OCI-LY7 (cell line): ENCODE results near the gene MGAT1. TPM values are rescaled to one million over a fixed set of nuclear protein-coding genes. Genes with fewer than 3 reads are reported as not detected.

ENCODE experiments used
- BruUV-seq: library from RNA; stranded (reverse); fragments of 400-500 nt; replicated peaks from 2 replicates; lab custom pipeline; 2021; lab: Mats Ljungman, UMichigan
- CTCF ChIA-PET: fragments of 300-600 bp; sonication (Branson Sonifier 250); formaldehyde crosslinking; loops from one replicate; lab custom pipeline; 2022; ENCODE audit warnings: antibody characterized with exemption; ENCODE audit not compliant: unreplicated experiment; lab: Charles Lee
- POLR2A ChIA-PET: fragments of 300-600 bp; sonication (Branson Sonifier 250); formaldehyde crosslinking; loops from one replicate; lab custom pipeline; 2022; ENCODE audit warnings: antibody characterized with exemption; lab: Charles Lee
- DNase-seq: peaks from one replicate; pipeline ENCODE4 v3.0.0-alpha.2; 2015; ENCODE audit warnings: low spot score
- H2AFZ ChIP-seq: fragments of 200-600 bp; sonication (generic), shearing (Covaris generic); 2 replicates; pipeline ENCODE4 v1.6.1; 2014; ENCODE audit warnings: mild to moderate bottlenecking, antibody characterized with exemption, low read length, moderate library complexity
- H3K27ac ChIP-seq: fragments of 200-600 bp; sonication (generic); 2 replicates; pipeline ENCODE4 v1.5.1; 2014; ENCODE audit warnings: mixed run types, low read depth, mild to moderate bottlenecking, moderate library complexity, low read length, inconsistent platforms; ENCODE audit not compliant: poor library complexity, severe bottlenecking
- H3K36me3 ChIP-seq: fragments of 200-600 bp; sonication (generic); 2 replicates; pipeline ENCODE4 v1.6.1; 2014; ENCODE audit warnings: mild to moderate bottlenecking, antibody characterized with exemption, low read length, moderate library complexity, mixed read lengths; ENCODE audit not compliant: insufficient read depth
- H3K4me1 ChIP-seq: fragments of 200-600 bp; sonication (generic); 2 replicates; pipeline ENCODE4 v1.5.1; 2014; ENCODE audit warnings: mild to moderate bottlenecking, low read length; ENCODE audit not compliant: insufficient read depth, poor library complexity, severe bottlenecking
- H3K4me2 ChIP-seq: fragments of 200-600 bp; sonication (generic); 2 replicates; pipeline ENCODE4 v1.6.1; 2014; ENCODE audit warnings: mild to moderate bottlenecking, low read length
- H3K4me3 ChIP-seq: fragments of 200-600 bp; sonication (generic); 2 replicates; pipeline ENCODE4 v1.5.1; 2014; ENCODE audit warnings: mild to moderate bottlenecking, low read depth, low read length; ENCODE audit not compliant: poor library complexity, severe bottlenecking
- H3K79me2 ChIP-seq: fragments of 200-600 bp; sonication (generic); 2 replicates; pipeline ENCODE4 v1.6.1; 2016; ENCODE audit warnings: low read depth, mild to moderate bottlenecking, low read length, moderate library complexity, mixed read lengths; ENCODE audit not compliant: insufficient read depth
- H3K9me2 ChIP-seq: fragments of 200-600 bp; sonication (generic); 2 replicates; pipeline ENCODE4 v1.6.1; 2016; ENCODE audit warnings: mild to moderate bottlenecking, low read length, mixed read lengths; ENCODE audit not compliant: insufficient read depth
- H3K9me3 ChIP-seq: fragments of 200-600 bp; sonication (generic); 2 replicates; pipeline ENCODE4 v1.6.1; 2014; ENCODE audit warnings: mild to moderate bottlenecking, mixed run types, low read length, mixed read lengths
- H4K20me1 ChIP-seq: fragments of 200-600 bp; sonication (generic); 2 replicates; pipeline ENCODE4 v1.6.1; 2014; ENCODE audit warnings: mild to moderate bottlenecking, antibody characterized with exemption, low read length, moderate library complexity, mixed read lengths; ENCODE audit not compliant: insufficient read depth
- CTCF ChIP-seq: fragments of 200-600 bp; sonication (generic); conservative IDR thresholded peaks from 2 replicates; pipeline ENCODE4 v1.5.1; 2014; ENCODE audit warnings: mild to moderate bottlenecking, antibody characterized with exemption, low read length, moderate library complexity, mixed read lengths
- EZH2phosphoT487 ChIP-seq: fragments of 200-600 bp; sonication (generic); IDR thresholded peaks from 2 replicates; pipeline ENCODE4 v1.6.1; 2018; ENCODE audit warnings: low read depth, borderline replicate concordance, mild to moderate bottlenecking, mixed run types, antibody characterized with exemption, low read length, moderate library complexity, mixed read lengths
- intact Hi-C: fragments of 100-400 bp; cut with micrococcal nuclease; formaldehyde crosslinking; loops from one replicate; pipeline ENCODE4 v1.10.0; 2022; ENCODE audit not compliant: unreplicated experiment
- total RNA-seq, 2 experiments: library from RNA; depleted of rRNA in 1 of 2; stranded (reverse); fragments of >200 nt in 1 of 2; shearing (Covaris generic) in 1 of 2; gene quantifications; 2 replicates each; pipeline ENCODE4 v1.2.3, GENCODE V29; 2014 to 2022

Gene MGAT1
- total RNA-seq, 2 experiments from 2014 or later: 75.4 to 103 TPM

GRCh38 chr5:180795771-180796313 is 6.8 kb downstream of the MGAT1 start:
- TF ChIP-seq CTCF: no peak
- no peak for TF ChIP-seq EZH2phosphoT487
- CTCF ChIA-PET: no interaction called here
- Histone ChIP-seq H4K20me1 (peaks cover 45% of the 10 kb centered on the region), H2AFZ (no peak overlapping the region), H3K9me2 (no peaks in the 10 kb centered on the region), H3K36me3 (peaks cover 90% of the 10 kb centered on the region), H3K27ac (no peak overlapping the region), H3K9me3 (no peaks in the 10 kb centered on the region), H3K79me2 (peaks cover 86% of the 10 kb centered on the region), H3K4me2 (no peak overlapping the region), H3K4me3 (no peak overlapping the region), H3K4me1 (peaks cover 38% of the 10 kb centered on the region)
- POLR2A ChIA-PET: interaction anchor here (0.9 kb wide), 1 partner anchor 248 kb away, joined by 3 read pairs; no protein-coding TSS in a partner anchor
- DNase-seq: no peak
- intact Hi-C loops: no loop called here
- BruUV-seq: no TSS peak

GRCh38 chr5:180792965-180793287 is 9.7 kb downstream of the MGAT1 start:
- H3K4me2 ChIP-seq: no peak overlapping the region
- no peaks in the 10 kb centered on the region for H3K9me2 ChIP-seq
- H3K9me3 ChIP-seq: no peaks in the 10 kb centered on the region
- peaks cover 89% of the 10 kb centered on the region for H3K36me3 ChIP-seq
- H4K20me1 ChIP-seq: peaks cover 17% of the 10 kb centered on the region
- no peak for DNase-seq
- H3K4me1 ChIP-seq: peaks cover 15% of the 10 kb centered on the region
- H3K4me3 ChIP-seq: no peak overlapping the region
- no peak overlapping the region for H3K27ac ChIP-seq
- no TSS peak for BruUV-seq
- intact Hi-C loops: loop anchor here (5.0 kb wide), 1 partner anchor 39 kb away; no protein-coding TSS in a partner anchor
- H2AFZ ChIP-seq: no peak overlapping the region
- TF ChIP-seq CTCF (no peak), EZH2phosphoT487 (no peak)
- ChIA-PET POLR2A (no interaction called here), CTCF (no interaction called here)
- H3K79me2 ChIP-seq: peaks cover 57% of the 10 kb centered on the region

GRCh38 chr5:180792287-180792964 is 10.2 kb downstream of the MGAT1 start:
- Histone ChIP-seq H3K9me3 (no peaks in the 10 kb centered on the region), H4K20me1 (peaks cover 12% of the 10 kb centered on the region), H3K36me3 (peaks cover 88% of the 10 kb centered on the region), H3K27ac (no peak overlapping the region), H3K4me1 (peaks cover 15% of the 10 kb centered on the region), H3K9me2 (no peaks in the 10 kb centered on the region), H3K4me3 (no peak overlapping the region), H3K4me2 (no peak overlapping the region), H2AFZ (no peak overlapping the region), H3K79me2 (peaks cover 52% of the 10 kb centered on the region)
- ChIA-PET POLR2A (no interaction called here), CTCF (no interaction called here)
- no TSS peak for BruUV-seq
- intact Hi-C loops: loop anchor here (5.0 kb wide), 1 partner anchor 40 kb away; no protein-coding TSS in a partner anchor
- TF ChIP-seq CTCF: no peak
- no peak for TF ChIP-seq EZH2phosphoT487
- DNase-seq: no peak
